ENCODE data around the gene OR1J4. TPM values are rescaled to one million over a fixed set of nuclear protein-coding genes. Genes with fewer than 3 reads are reported as not detected.

The OR1J4 gene
- total RNA-seq, 1 experiment from 2014 or later = not detected

DNA sequence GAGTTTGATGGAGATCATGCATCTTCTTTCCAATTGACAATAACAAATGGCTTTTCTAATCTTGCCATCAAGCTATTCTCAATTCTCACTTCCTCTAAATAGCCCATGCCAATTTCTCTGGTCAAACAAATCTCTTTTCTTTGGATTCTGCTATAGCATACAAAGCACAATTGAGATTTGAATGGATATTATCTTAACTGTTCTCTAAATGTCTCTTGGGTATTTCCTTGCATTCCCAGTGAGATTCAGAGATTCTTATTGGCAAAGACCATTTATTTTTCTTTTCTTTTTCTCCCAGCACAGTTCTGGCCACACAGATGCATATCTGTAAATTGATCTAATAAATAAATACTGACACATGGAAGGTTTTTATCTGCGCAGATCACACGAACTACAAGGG, 33.9 kb downstream of the OR1J4 start, which contains the start of gene OR1N2:
Gene OR1N2, plus strand, starts transcription at position 301 of the 400 bp plus-strand sequence. CDS start 100 bp downstream, outside the sequence.
- no peaks in the 10 kb centered on the region for H3K36me3 ChIP-seq (ENCODE audit: control insufficient read depth in 1 of 2, insufficient read depth in 2 of 2, low read length in 2 of 2)
- H3K4me3 ChIP-seq (replicated peaks in 1 of 2; ENCODE audit: low read depth in 1 of 2, low read length in 2 of 2) = no peak within 1 kb of the TSS
- H3K9ac ChIP-seq (ENCODE audit: low read length) = no peak within 1 kb of the TSS
- no peaks in the 10 kb centered on the region for H4K20me1 ChIP-seq (ENCODE audit: insufficient read depth)
- BruUV-seq (replicated peaks) = no TSS peak
- intact Hi-C loops (cut with micrococcal nuclease) = no loop called here
- H3K4me1 ChIP-seq (ENCODE audit: control insufficient read depth in 1 of 2, insufficient read depth in 2 of 2, low read length in 2 of 2) = no peaks in the 10 kb centered on the region
- ATAC-seq (no peak), DNase-seq (ENCODE audit: low read depth, low spot score) (no peak)
- H3K27me3 ChIP-seq (ENCODE audit: insufficient read depth, low read length) = peaks cover 37% of the 10 kb centered on the region
- ChIA-PET POLR2A (no interaction called here), RAD21 (ENCODE audit: low non-redundant PET in 1 of 2, low total read pairs in 2 of 2, uncharacterized antibody in 2 of 2, unreplicated experiment in 2 of 2) (no interaction called here), CTCF (interaction anchor here (1.6 kb wide), 1 partner anchor 54 kb away, joined by 6 read pairs; no protein-coding TSS in a partner anchor)
- TF ChIP-seq SIN3A (IDR thresholded peaks at IDR 0.05; ENCODE audit: low read depth) (no peak), POLR2AphosphoS5 (IDR thresholded peaks at IDR 0.05; ENCODE audit: low read depth, low read length) (no peak), SP1 (IDR thresholded peaks at IDR 0.05; ENCODE audit: low read depth) (no peak), JUND (IDR thresholded peaks at IDR 0.05) (no peak)
- no peak within 1 kb of the TSS for H2AFZ ChIP-seq (ENCODE audit: low read depth, low read length, poor library complexity, severe bottlenecking)
- H3K9me3 ChIP-seq (ENCODE audit: control insufficient read depth in 1 of 2, insufficient read depth in 1 of 2, low read depth in 1 of 2, low read length in 2 of 2) = no peaks in the 10 kb centered on the region
- no peaks in the 10 kb centered on the region for H3K9me2 ChIP-seq (ENCODE audit: insufficient read depth)
- H3K79me2 ChIP-seq (ENCODE audit: insufficient read depth, low read length) = no peaks in the 10 kb centered on the region
- no peak within 1 kb of the TSS for H3K4me2 ChIP-seq (ENCODE audit: low read length)
- H3K27ac ChIP-seq (ENCODE audit: low read depth, low read length) = no peak within 1 kb of the TSS

DNA sequence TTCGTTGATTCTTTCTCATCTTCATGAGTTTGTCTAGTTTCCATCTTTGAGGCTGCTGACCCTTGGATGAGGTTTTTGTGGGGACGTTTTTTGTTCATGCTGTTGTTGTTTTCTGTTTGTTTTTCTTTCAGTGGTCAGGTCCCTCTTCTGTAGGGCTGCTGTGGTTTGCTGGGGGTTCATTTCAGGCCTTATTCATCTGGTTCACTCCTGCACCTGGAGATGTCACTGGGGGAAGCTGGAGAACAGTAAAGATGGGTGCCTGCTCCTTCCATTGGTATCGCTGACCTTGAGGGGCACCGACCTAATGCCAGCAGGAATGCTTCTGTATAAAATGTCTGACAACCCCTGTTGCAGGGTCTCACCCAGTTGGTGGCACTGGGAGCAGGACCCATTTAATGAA, 42.5 kb downstream of the OR1J4 start:
- Histone ChIP-seq H3K79me2 (ENCODE audit: insufficient read depth, low read length) (no peaks in the 10 kb centered on the region), H3K9ac (ENCODE audit: low read length) (no peak overlapping the region), H2AFZ (ENCODE audit: low read depth, low read length, poor library complexity, severe bottlenecking) (no peak overlapping the region), H3K4me3 (replicated peaks in 1 of 2; ENCODE audit: low read depth in 1 of 2, low read length in 2 of 2) (no peak overlapping the region), H4K20me1 (ENCODE audit: insufficient read depth) (no peaks in the 10 kb centered on the region), H3K9me3 (ENCODE audit: control insufficient read depth in 1 of 2, insufficient read depth in 1 of 2, low read depth in 1 of 2, low read length in 2 of 2) (no peaks in the 10 kb centered on the region), H3K9me2 (ENCODE audit: insufficient read depth) (no peaks in the 10 kb centered on the region), H3K36me3 (ENCODE audit: control insufficient read depth in 1 of 2, insufficient read depth in 2 of 2, low read length in 2 of 2) (no peaks in the 10 kb centered on the region), H3K4me1 (ENCODE audit: control insufficient read depth in 1 of 2, insufficient read depth in 2 of 2, low read length in 2 of 2) (no peaks in the 10 kb centered on the region), H3K4me2 (ENCODE audit: low read length) (no peak overlapping the region), H3K27ac (ENCODE audit: low read depth, low read length) (no peak overlapping the region), H3K27me3 (ENCODE audit: insufficient read depth, low read length) (peaks cover 6% of the 10 kb centered on the region)
- ATAC-seq (no peak), DNase-seq (ENCODE audit: low read depth, low spot score) (no peak)
- POLR2A ChIA-PET = no interaction called here
- CTCF ChIA-PET = no interaction called here
- TF ChIP-seq RAD21 (IDR thresholded peaks at IDR 0.05; ENCODE audit: low read depth) = no peak
- no peak for TF ChIP-seq SRF (IDR thresholded peaks at IDR 0.05; ENCODE audit: low read depth)
- no peak for TF ChIP-seq CEBPB (IDR thresholded peaks at IDR 0.05; ENCODE audit: low read depth)
- RAD21 ChIA-PET (ENCODE audit: low non-redundant PET in 1 of 2, low total read pairs in 2 of 2, uncharacterized antibody in 2 of 2, unreplicated experiment in 2 of 2) = no interaction called here
- no TSS peak for BruUV-seq (replicated peaks)
- intact Hi-C loops (cut with micrococcal nuclease) = no loop called here
